H1 (cell line): Measurements from ENCODE around the gene TMUB1. TPM values are rescaled to one million over a fixed set of nuclear protein-coding genes. Genes with fewer than 3 reads are reported as not detected.

Experiments used
- polyA plus RNA-seq, 7 experiments: library from polyadenylated mRNA; depleted of rRNA in 3 of 7; stranded (reverse) in 5 of 7; unstranded in 2 of 7; fragments of >200 nt in 5 of 7; fragments of 200-250 nt in 2 of 7; gene quantifications; 1 replicate in 5 of 7; 2 replicates in 1 of 7; 4 replicates in 1 of 7; pipeline versions ENCODE4 v1.2.1 to v1.2.3, GENCODE V29; 2011 to 2013; ENCODE audit warnings: missing spikeins in 2 of 7, mixed read lengths in 2 of 7
- total RNA-seq: library from RNA; stranded (reverse); fragmentation: NEBNext Ultra II Directional; extraction: Animal tissue kit (Norgen Biotek cat#: 25700); gene quantifications from 2 replicates; pipeline ENCODE4 v1.2.1, GENCODE V29; 2021
- TF ChIP-seq, protein P1 (sequence below): fragments of 300-600 bp; sonication (generic); IDR thresholded peaks from 2 replicates; pipeline ENCODE4 v1.7.1; 2012; ENCODE audit warnings: low read length, moderate library complexity, mild to moderate bottlenecking, inconsistent platforms; ENCODE audit not compliant: insufficient replicate concordance

TMUB1 gene
- total and polyA plus RNA-seq, 2 of the 8 experiments (the other 6 are each of a cell fraction or from before 2014, with no cell fraction given), result 41.4 to 56.2 TPM

DNA sequence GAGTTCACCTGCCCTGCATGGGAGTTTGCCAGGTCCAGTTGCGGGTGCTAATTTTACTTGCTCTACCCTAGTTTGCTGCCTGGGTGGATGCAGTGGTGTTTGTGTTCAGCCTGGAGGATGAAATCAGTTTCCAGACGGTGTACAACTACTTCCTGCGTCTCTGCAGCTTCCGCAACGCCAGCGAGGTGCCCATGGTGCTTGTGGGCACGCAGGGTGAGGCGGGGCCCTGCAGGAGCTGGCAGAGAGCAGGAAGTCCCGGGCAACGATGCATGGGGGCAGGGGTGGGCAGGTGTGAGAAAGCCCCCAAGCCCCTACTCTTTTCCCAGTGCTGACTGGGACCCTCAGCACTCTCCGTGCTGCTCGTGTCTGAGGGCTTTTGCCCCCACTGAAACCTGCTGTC is 34.3 kb upstream of the TMUB1 start (continued):
- TF ChIP-seq, protein P1, sequence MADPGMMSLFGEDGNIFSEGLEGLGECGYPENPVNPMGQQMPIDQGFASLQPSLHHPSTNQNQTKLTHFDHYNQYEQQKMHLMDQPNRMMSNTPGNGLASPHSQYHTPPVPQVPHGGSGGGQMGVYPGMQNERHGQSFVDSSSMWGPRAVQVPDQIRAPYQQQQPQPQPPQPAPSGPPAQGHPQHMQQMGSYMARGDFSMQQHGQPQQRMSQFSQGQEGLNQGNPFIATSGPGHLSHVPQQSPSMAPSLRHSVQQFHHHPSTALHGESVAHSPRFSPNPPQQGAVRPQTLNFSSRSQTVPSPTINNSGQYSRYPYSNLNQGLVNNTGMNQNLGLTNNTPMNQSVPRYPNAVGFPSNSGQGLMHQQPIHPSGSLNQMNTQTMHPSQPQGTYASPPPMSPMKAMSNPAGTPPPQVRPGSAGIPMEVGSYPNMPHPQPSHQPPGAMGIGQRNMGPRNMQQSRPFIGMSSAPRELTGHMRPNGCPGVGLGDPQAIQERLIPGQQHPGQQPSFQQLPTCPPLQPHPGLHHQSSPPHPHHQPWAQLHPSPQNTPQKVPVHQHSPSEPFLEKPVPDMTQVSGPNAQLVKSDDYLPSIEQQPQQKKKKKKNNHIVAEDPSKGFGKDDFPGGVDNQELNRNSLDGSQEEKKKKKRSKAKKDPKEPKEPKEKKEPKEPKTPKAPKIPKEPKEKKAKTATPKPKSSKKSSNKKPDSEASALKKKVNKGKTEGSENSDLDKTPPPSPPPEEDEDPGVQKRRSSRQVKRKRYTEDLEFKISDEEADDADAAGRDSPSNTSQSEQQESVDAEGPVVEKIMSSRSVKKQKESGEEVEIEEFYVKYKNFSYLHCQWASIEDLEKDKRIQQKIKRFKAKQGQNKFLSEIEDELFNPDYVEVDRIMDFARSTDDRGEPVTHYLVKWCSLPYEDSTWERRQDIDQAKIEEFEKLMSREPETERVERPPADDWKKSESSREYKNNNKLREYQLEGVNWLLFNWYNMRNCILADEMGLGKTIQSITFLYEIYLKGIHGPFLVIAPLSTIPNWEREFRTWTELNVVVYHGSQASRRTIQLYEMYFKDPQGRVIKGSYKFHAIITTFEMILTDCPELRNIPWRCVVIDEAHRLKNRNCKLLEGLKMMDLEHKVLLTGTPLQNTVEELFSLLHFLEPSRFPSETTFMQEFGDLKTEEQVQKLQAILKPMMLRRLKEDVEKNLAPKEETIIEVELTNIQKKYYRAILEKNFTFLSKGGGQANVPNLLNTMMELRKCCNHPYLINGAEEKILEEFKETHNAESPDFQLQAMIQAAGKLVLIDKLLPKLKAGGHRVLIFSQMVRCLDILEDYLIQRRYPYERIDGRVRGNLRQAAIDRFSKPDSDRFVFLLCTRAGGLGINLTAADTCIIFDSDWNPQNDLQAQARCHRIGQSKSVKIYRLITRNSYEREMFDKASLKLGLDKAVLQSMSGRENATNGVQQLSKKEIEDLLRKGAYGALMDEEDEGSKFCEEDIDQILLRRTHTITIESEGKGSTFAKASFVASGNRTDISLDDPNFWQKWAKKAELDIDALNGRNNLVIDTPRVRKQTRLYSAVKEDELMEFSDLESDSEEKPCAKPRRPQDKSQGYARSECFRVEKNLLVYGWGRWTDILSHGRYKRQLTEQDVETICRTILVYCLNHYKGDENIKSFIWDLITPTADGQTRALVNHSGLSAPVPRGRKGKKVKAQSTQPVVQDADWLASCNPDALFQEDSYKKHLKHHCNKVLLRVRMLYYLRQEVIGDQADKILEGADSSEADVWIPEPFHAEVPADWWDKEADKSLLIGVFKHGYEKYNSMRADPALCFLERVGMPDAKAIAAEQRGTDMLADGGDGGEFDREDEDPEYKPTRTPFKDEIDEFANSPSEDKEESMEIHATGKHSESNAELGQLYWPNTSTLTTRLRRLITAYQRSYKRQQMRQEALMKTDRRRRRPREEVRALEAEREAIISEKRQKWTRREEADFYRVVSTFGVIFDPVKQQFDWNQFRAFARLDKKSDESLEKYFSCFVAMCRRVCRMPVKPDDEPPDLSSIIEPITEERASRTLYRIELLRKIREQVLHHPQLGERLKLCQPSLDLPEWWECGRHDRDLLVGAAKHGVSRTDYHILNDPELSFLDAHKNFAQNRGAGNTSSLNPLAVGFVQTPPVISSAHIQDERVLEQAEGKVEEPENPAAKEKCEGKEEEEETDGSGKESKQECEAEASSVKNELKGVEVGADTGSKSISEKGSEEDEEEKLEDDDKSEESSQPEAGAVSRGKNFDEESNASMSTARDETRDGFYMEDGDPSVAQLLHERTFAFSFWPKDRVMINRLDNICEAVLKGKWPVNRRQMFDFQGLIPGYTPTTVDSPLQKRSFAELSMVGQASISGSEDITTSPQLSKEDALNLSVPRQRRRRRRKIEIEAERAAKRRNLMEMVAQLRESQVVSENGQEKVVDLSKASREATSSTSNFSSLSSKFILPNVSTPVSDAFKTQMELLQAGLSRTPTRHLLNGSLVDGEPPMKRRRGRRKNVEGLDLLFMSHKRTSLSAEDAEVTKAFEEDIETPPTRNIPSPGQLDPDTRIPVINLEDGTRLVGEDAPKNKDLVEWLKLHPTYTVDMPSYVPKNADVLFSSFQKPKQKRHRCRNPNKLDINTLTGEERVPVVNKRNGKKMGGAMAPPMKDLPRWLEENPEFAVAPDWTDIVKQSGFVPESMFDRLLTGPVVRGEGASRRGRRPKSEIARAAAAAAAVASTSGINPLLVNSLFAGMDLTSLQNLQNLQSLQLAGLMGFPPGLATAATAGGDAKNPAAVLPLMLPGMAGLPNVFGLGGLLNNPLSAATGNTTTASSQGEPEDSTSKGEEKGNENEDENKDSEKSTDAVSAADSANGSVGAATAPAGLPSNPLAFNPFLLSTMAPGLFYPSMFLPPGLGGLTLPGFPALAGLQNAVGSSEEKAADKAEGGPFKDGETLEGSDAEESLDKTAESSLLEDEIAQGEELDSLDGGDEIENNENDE, result no peak
